Stimulated activated CD4-positive, alpha-beta T cell treated with anti-CD3 and anti-CD28 coated beads, TNF-alpha, amount 100 ng/mL, for 24 hours (primary cell): Measurements from ENCODE around the gene BATF.

Experiments
- DNase-seq, 3 experiments: peaks; one replicate each; pipeline ENCODE4 v3.0.0-alpha.2; 2020; ENCODE audit warnings: low read depth in 3 of 3

The BATF gene

DNA sequence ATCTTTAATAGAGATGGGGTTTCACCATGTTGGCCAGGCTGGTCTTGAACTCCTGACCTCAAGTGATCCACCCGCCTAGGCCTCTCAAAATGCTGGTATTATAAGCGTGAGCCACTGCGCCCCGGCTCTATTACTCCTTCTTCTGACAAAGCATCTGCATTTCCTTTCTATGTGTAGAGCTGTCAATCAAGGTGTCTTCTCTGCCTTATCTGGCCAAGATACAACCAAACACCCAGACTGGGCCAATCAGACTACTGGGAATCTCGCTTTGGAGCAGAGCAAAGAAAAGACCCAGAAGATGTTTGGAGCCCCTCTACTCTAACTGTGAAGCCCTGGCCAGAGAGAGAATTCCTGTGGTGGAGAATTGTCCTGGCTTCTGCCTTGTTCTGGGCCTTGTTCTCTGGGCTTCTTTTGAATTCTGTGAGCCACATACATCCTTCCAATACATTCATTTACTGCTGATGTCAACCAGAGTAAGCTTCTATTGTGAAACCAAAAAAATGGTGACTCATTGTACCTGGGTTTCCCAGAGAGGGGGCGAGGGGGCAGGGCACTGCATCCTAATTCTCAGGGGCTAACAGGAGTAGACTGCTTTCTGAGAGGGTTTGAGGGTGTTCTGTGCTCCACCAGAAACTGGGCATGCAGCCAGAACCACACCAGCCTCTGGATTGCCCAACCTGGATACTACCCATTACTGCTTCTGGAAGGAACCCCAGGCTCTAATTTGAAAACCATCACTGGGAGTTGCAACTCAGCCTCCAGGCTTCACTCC, 37.4 kb downstream of the BATF start:
- DNase-seq: peak in 2 of 3 experiments; percentile 64 to 70

GRCh38 chr14:75561013-75561432, 38.8 kb downstream of the BATF start:
- DNase-seq: peak in 1 of 3 experiments; percentile 48

DNA sequence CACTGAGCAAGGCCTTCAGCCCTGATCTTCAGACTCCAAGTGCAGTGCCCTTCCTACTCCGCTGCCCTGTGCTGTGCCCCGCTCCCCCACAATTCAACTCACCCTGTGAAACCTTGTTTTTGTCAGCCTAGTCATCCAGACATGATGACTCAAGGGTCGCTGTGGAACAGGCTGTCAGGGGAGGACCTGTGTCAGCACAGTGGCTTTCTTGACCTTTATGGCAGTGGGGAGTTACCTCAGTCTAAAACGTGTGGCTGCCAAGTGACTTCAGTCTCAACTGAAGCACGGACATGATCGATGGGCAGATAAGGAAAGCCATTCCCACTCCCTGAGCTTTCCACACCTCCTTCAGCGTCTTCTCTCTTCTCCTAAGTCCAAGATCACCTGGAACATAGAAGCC, 39.8 kb downstream of the BATF start:
- DNase-seq: peak in 2 of 3 experiments; percentile 64 to 72

- no peak for DNase-seq
Measured at GRCh38 chr14:75562489-75562888, 40.2 kb downstream of the BATF start.

- no peak for DNase-seq
Measured at GRCh38 chr14:75563931-75564330, 41.7 kb downstream of the BATF start.

- no peak for DNase-seq
Measured at GRCh38 chr14:75565056-75565455, 42.8 kb downstream of the BATF start.

GRCh38 chr14:75566321-75566720, 44.1 kb downstream of the BATF start:
- peak; percentile 73 to 87 (median 85) for DNase-seq

- no peak for DNase-seq
Measured at GRCh38 chr14:75566752-75567151, 44.5 kb downstream of the BATF start.

GRCh38 chr14:75568140-75568539, 45.9 kb downstream of the BATF start:
- no peak for DNase-seq

DNA sequence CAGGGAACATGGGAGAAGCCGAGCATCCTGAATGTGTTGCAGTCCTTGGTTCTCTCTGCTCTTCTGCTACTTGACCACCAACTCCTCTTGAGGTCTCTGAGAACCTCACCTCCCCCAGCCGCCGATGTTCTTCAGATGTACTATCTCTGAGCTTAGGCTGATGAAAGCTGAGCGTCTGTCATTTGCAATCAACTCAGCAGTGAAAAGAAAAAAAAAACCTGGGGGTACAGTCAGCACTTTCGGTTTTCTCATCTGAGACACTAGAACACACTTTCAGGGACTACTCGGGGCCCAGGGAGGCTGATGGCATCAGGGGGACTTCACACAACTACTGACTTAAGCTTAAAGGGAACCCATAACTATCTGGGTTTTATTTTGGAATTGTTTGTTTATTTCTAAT, 46.5 kb downstream of the BATF start:
- peak in 2 of 3 experiments; percentile 32 to 42 for DNase-seq

DNA sequence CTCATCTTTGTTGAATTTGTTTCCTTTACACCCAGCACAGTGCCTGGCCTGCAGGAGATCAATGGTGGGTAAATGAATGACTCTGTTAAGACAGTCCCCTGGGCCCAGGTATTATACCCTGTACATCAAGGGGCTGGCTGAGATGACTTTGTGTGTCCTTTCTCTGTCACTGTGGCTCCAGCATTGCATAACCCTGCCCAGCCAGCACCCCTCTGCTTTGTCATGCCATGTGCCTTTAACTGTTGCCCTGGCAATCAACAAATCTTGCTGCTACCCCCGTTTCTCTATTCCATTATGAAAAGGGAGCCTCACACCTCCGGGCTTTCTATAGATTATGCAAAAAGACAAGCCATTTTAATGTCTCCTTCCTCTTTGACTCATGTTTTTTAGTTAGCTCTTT, 48.5 kb downstream of the BATF start:
- no peak for DNase-seq

DNA sequence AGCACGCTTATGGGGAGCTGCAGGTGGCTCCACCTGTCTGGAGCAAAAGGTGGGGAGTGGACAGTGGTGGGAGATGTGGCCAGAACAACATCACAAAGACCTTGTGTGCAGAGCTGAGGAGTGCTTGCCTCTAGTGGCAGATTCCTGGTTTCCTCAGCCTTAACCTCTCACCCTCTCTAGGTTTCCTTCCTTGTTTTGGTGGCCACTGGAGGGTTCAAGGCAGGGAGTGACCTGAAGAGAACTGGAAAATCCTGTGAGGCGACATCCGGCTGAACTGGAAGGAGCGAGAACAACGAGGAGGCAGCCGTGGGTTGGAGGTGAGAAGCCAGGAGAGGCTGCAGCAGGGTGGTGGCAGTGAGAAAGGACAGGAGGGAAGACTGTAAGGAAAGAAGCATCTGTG, 49.8 kb downstream of the BATF start:
- DNase-seq: no peak

GRCh38 chr14:75577090-75577489, 54.8 kb downstream of the BATF start:
- DNase-seq: no peak

DNA sequence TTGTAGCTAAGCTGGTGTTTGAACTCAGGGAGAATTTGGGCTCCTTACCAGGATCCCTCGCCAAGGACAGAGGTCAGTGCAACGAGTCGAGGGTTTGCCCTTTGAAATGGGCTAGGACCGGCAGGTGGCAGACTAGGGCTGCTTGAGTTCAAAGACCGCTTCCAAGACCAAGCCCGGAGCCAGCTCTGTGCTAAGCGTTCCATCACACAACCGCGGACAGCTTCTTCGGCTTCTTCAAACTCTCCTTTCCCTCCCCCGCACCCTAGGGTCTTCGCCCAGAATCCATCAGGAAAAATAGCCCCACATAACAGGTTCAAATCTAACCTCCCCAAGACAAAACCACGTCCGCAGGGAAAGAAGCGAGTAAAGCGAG, 55.4 kb downstream of the BATF start:
- DNase-seq: peak; percentile 39 to 71 (median 60)

- DNase-seq: peak in 1 of 3 experiments; percentile 54
Measured at GRCh38 chr14:75578102-75578785, 56.0 kb downstream of the BATF start, which contains the start of gene FLVCR2. Gene FLVCR2 (plus strand): TSS chr14:75578620. CDS start chr14:75578973, 353 bp downstream.

GRCh38 chr14:75578786-75579337, 56.6 kb downstream of the BATF start:
- DNase-seq: no peak

DNA sequence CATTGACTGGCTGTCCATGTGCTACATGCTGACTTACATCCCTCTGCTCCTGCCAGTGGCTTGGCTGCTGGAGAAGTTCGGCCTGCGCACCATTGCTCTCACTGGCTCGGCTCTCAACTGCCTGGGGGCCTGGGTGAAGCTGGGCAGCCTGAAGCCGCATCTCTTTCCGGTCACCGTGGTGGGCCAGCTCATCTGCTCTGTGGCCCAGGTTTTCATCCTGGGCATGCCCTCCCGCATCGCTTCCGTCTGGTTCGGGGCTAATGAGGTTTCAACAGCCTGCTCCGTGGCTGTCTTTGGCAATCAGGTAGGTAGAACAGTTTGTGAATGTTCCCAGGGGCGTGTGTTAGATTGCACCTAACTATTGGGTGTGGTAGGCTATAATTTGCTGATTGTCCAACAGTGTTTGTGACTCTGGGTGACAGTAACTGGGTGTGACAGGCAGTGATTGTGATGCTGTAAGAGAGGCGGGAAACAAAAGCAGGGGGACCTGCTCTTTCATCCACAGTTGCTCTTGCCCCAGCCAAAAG, 57.1 kb downstream of the BATF start:
- DNase-seq: no peak

DNA sequence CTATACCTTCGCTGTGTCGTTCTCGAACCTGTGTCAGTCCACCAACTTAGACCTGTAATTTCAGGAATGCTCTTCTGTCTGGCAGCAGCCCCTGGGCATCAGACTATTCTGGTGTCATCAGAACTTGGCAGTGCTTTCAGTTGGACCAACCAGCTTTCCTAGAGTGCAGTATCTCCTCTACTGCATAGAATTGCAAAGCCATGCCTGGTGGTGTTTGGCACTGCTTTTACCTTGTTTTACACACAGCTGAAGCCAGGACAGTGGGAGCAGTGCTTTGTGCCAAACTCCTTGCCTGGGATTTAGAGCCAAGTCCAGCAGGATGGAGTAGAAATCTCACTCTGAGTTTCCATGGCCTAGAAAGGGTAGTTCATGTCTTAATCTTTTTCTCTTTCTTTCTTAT, 57.6 kb downstream of the BATF start:
- no peak for DNase-seq

DNA sequence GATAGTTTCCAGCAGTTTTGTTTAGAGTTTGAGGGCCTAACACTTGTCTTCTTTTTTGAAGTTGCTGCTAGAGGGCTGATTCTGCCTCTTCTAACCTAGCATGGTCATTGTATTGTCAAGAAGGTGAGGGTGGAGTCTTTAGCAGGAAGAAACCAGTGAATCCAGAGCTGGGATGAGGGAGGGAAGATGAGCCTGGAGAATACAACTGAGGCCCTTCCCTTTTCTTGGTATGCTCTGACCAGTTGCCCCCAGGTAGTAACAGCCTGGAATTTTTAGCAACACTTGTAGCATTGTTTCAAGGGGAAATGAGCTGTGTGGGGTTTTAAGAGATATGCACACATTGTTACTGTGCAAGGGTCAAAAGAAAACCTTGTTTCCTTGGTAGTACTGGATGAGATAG, 65.1 kb downstream of the BATF start:
- DNase-seq: no peak

DNA sequence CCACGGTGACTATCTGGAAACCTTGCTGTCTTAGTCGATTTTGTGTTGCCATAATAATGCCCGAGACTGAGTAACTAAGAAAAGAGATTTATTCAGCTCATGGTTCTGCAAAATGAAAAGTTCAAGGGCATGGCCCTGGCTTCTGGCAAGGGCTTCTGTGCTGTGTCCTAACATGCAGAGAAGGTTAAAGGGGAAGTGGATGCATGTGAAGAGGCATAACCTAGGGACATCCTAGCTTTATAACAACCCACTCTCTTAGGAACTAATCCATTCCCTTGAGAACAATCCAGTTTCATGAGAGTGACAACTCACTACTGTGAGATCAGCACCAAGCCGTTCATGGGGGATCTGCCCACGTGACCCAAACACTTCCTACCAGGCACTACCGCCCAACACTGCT, 67.7 kb downstream of the BATF start:
- DNase-seq: no peak

DNA sequence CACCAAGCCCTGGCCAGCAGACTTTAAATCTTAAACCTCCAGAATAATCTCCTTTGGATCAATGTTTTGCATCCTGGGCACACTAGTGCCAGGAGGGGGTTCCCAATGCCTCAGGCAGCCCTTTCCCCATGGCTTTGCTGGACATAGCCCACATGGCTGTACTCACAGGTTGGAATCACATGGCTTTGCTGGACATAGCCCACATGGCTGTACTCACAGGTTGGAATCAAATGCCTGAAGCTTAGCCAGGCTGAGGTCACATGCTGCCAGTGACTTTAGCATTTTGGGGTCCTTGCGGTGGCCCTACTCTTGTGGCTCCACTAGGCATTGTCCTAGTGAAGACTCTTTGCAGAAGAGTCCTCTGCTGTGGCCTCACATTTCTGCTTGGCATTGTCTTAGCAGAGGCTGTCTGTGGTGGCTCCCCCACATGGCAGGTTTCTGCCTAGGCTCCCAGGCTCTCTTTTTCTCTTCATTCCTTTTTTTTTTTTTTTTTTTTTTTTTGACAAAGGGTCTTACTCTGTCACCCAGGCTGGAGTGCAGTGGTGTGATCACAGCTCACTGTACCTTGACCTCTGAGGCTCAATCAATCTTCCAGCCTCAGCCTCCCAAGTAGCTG, 69.2 kb downstream of the BATF start:
- DNase-seq: no peak

DNA sequence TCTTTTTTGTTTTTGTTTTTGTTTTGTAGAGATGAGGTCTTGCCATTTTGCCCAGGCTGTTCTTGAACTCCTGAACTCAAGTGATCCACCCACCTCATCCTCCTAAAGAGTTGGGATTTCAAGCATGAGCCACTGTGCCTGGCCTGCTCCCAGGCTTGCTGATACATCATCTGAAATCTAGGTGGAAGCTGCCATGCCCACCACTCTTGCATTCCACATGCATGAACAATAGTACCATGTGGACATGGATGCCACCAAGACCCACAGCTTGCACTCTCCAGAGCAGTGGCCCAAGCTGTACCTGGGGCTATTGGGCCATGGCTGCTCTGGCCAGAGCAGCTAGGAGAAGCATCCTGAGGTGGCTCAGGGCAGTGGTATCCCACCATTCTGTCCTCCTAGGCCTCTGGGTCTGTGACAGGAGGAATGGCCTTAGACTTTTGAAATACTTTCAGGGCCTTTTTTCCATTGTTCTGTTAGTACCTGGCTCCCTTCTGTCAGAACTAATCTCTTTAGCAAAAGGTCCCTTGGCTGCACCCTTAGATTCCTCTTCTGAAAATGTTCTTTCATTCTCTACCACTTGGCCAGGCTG, 69.8 kb downstream of the BATF start:
- no peak for DNase-seq
